ENCODE results near the gene ANK3.

GRCh38 chr10:60377955-60378354 is 11.7 kb downstream of the ANK3 start:
- no peak for TF ChIP-seq CTCF (IDR thresholded peaks at IDR 0.05)
- TF ChIP-seq POLR2A (IDR thresholded peaks at IDR 0.05), result no peak

Data from sigmoid colon (tissue), 3 donors.